Astrocyte of the cerebellum (primary cell): ENCODE measurements around the gene CCDC92.

Source experiments
- DNase-seq: peaks from one replicate; pipeline ENCODE4 v3.0.0-alpha.2; 2011; ENCODE audit warnings: low read depth
- H3K4me3 ChIP-seq: 2 replicates; pipeline ENCODE4 v1.5.1; 2011; ENCODE audit warnings: mild to moderate bottlenecking, low read depth, low read length, moderate library complexity
- CTCF ChIP-seq: IDR thresholded peaks from 2 replicates; pipeline ENCODE4 v1.5.1; 2012; ENCODE audit warnings: low read length, low read depth, moderate library complexity, mild to moderate bottlenecking; ENCODE audit errors: missing control alignments
- in situ Hi-C: cut with HindIII; loops from 2 replicates; pipeline ENCODE4 v1.10.0; 2017; ENCODE audit warnings: low sequenced_read_pairs

The CCDC92 gene

GRCh38 chr12:123971770-123972456 lies 718 bp downstream of the CCDC92 start:
- DNase-seq = peak; percentile 31

GRCh38 chr12:123971449-123971769 lies 1.2 kb downstream of the CCDC92 start:
- no peak for TF ChIP-seq CTCF
- peak overlapping the region; percentile 65 for H3K4me3 ChIP-seq
- no peak for DNase-seq
- in situ Hi-C loops = no loop called here

More at GRCh38 chr12:123971770-123972456, 718 bp downstream of the CCDC92 start:
- in situ Hi-C loops = no loop called here
- H3K4me3 ChIP-seq = peak overlapping the region; percentile 65
- TF ChIP-seq CTCF = no peak

DNA sequence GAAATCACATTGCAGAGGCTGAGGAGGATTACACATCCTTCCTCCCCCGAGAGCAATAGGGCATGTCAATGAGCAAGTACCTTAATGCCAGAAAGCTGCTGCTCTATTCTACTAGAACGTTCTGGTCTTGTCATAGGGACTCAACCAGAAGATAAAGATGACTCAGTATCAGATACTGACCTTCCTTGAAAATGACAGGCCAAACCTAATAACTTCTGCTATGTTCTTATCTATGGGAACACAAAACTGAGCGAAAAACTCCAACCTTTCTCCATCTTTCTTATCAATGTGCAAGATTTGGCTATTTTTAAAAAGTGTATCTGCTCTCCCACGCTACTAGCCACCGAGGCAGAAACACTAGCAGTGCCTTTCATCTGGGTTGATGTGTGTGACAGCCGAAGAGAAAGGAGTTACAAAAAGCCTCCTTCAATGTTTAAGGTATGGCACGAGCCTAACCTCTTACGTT lies 5.5 kb downstream of the CCDC92 start:
- no peak for TF ChIP-seq CTCF
- in situ Hi-C loops = no loop called here
- DNase-seq = no peak
- no peak overlapping the region for H3K4me3 ChIP-seq

DNA sequence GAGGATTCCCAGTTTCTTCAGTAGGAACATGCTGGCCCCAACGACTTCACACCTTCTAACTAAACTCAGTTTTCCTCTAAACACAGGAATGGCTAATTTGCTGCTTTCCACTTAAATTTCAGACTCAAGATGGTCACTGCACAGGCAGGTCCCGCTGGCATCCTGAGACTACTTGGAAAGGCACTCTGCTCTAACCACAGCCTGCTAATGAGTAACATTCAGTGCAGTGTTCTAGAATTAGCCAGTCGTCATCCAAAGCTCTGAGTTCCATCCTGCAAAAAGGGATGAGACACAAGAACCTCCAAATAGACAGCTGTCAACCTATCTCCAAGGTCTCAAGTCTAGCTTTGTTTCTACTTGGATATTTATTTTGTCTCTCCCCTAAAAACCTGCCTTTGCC lies 6.0 kb downstream of the CCDC92 start:
- DNase-seq = peak; percentile 27
- no peak for TF ChIP-seq CTCF
- in situ Hi-C loops = no loop called here
- H3K4me3 ChIP-seq = no peak overlapping the region

GRCh38 chr12:123965382-123965781 lies 7.2 kb downstream of the CCDC92 start:
- TF ChIP-seq CTCF = no peak
- no peak overlapping the region for H3K4me3 ChIP-seq
- in situ Hi-C loops = no loop called here

DNA sequence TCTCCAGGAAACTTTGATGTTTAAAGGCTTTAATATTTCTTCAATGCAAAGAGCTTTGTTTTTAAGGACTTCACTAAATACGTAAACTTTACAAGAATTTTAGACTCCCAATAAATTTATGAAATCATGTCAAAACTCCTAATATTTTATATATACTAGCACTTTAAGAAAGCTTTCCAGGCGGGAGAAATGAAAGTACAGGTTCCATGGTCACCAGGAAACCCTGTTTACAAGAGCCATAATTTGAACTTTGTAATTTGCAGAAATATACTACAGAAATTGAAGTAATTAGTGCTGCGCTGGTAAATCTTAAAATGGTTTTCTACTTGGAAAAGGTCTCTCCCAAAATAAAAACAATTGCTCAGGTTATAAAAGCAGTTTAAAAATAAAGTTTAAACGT lies 8.8 kb downstream of the CCDC92 start:
- DNase-seq = no peak
- no peak for TF ChIP-seq CTCF
- no peak overlapping the region for H3K4me3 ChIP-seq
- in situ Hi-C loops = no loop called here

More at GRCh38 chr12:123965382-123965781, 7.2 kb downstream of the CCDC92 start:
- DNase-seq = no peak
